Activated CD4-positive, alpha-beta T cell treated with anti-CD3 and anti-CD28 coated beads, Interleukin-10, Interleukin-2, amounts not matched to agents 100 ng/mL and 50 ng/mL, durations not matched to agents 16 hours and 8 hours (primary cell): Measurements from ENCODE around the gene NLRC3.
"Not testable (repeated sequence)": the region's sequence is repeated elsewhere in the genome, so short reads cannot be mapped to it uniquely, and the experiment has no call there.

Experiments used
- DNase-seq: peaks from one replicate; pipeline ENCODE4 v3.0.0-alpha.2; 2020

Gene NLRC3, protein sequence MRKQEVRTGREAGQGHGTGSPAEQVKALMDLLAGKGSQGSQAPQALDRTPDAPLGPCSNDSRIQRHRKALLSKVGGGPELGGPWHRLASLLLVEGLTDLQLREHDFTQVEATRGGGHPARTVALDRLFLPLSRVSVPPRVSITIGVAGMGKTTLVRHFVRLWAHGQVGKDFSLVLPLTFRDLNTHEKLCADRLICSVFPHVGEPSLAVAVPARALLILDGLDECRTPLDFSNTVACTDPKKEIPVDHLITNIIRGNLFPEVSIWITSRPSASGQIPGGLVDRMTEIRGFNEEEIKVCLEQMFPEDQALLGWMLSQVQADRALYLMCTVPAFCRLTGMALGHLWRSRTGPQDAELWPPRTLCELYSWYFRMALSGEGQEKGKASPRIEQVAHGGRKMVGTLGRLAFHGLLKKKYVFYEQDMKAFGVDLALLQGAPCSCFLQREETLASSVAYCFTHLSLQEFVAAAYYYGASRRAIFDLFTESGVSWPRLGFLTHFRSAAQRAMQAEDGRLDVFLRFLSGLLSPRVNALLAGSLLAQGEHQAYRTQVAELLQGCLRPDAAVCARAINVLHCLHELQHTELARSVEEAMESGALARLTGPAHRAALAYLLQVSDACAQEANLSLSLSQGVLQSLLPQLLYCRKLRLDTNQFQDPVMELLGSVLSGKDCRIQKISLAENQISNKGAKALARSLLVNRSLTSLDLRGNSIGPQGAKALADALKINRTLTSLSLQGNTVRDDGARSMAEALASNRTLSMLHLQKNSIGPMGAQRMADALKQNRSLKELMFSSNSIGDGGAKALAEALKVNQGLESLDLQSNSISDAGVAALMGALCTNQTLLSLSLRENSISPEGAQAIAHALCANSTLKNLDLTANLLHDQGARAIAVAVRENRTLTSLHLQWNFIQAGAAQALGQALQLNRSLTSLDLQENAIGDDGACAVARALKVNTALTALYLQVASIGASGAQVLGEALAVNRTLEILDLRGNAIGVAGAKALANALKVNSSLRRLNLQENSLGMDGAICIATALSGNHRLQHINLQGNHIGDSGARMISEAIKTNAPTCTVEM

GRCh38 chr16:3577302-3577752 lies at the start of gene NLRC3:
Gene NLRC3, minus strand, starts transcription at chr16:3577403. Its CDS starts 12,367 bp downstream, at chr16:3565036.
- DNase-seq: peak; percentile 75

GRCh38 chr16:3625911-3626732 lies 48.9 kb upstream of the NLRC3 start:
- peak; percentile 65 for DNase-seq

GRCh38 chr16:3625331-3625730 lies 48.1 kb upstream of the NLRC3 start:
- DNase-seq: no peak

- DNase-seq: no peak
Observed at GRCh38 chr16:3623642-3624041, 46.4 kb upstream of the NLRC3 start.

DNA sequence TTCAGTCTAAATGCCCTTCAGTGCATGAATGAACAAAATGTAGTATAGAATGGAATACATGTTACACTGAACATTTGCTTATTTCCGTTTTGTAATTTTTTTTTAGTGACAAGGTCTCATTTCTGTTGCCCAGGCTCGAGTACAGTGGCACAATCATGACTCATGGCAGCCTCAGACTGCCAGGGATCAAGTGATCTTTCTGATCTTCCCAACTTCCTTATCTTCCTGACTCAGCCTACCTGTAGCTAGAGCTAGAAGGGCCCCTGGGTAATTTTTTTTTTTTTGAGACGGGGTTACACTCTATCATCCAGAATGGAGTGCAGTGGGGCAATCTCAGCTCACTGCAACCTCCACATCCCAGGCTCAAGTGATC lies 41.6 kb upstream of the NLRC3 start:
- no peak for DNase-seq

DNA sequence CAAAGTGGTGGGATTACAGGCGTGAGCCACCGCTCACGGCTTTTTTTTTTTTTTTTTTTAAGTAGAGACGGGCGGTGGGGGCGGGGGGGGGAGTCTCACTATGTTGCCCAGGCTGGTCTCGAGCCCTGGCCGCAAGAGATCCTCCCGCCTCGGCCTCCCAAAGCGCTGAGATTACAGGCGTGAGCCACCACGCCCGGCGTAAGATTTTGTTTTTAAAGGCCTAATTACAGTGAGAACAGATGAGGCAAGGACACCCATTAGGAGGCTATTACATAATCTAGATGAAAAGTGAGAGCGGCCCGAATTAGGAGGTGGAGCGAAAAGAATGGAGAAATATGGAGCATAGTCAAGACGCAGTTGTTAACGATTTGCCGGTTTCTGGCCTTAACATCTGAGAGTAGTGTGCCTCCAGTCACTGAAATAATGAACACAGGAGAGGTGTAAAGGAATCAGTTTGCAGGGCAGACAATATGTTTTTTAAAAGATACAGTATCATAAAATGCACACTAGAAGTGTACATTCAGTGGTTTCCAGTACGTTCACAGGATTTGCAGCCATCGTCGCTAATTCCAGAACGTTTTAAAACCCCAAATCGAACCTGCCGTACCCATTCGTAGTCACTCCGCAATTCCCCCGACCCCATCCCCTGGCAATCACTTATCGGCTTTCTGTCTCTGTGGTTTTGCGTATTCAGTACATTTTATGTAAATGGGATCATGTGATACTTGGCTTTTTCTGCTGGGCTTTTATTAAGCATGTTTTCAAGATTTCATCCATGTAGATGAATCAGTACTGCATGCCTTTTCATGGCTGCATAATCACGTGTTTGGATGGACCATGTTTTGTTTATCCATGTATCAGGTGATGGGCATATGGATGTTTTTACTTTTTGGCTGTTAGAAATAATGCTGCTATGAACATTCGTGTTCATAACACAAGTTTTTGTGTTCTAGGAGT lies 35.6 kb upstream of the NLRC3 start:
- DNase-seq: no peak

DNA sequence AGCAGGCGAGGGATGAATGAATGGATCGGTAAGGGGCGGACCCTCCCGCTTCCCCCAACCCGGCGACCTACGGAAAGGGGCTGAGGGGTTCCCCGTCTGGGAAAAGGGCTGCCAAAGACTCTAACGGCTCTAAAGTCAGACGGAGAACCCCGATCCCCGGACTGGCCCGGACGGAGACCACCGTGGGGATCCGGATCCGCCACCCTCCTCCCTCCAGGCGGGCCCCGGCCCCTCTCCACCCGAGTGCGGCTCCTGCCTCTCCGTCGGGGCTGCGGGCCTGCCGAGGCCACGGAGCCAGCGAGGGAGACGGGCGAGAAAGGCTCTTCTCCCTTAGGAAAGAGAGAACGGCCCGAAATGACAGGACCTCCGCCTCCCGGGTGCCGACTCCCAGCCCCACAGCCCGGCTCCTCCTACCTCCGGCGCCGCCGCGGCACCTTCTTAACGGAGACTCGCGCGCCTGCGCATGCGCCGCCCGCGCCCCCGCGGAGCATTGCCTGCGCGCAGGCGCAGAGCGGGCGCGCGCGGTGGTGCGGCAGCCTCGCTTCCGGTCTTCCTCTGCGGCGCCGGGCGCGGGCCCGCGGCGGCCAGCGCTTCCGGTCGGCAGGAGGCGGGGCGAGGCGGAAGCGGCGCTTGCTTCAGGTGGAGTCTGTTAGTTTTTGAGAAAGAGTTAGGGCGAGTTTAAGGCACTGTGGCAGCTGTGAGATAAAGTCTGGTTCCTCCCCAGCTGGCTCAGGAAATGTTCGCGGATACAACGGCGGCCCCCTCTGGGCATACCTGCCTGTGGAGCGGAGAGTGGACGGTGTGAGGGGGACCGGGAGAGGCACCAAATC lies 34.2 kb upstream of the NLRC3 start, which contains the start of gene SLX4:
SLX4 (minus strand) TSS at position 461 of the 830 bp plus-strand sequence. CDS start 2,642 bp downstream, outside the sequence.
- DNase-seq: peak; percentile 96

DNA sequence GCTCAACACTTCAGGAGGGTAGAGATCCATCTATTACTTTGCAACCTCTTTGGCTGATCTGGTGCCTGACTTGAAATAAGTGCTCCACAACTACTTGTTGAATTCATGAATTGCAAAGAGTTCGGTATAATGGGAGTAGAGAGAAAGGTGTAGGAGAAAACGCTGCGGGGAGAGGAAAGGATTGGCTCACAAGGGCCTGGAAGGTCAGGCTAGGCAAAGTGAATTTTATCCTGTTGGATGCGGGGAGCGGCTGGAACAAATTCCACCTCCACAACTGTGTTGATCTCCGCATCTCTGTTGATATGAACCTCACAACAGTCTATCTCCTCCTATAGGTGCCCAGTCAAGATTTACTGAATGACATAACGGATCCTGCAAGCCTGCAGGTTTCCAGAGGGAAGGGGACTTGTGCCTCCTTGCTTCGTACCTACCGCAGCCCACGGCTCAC lies 33.5 kb upstream of the NLRC3 start:
- DNase-seq: no peak

DNA sequence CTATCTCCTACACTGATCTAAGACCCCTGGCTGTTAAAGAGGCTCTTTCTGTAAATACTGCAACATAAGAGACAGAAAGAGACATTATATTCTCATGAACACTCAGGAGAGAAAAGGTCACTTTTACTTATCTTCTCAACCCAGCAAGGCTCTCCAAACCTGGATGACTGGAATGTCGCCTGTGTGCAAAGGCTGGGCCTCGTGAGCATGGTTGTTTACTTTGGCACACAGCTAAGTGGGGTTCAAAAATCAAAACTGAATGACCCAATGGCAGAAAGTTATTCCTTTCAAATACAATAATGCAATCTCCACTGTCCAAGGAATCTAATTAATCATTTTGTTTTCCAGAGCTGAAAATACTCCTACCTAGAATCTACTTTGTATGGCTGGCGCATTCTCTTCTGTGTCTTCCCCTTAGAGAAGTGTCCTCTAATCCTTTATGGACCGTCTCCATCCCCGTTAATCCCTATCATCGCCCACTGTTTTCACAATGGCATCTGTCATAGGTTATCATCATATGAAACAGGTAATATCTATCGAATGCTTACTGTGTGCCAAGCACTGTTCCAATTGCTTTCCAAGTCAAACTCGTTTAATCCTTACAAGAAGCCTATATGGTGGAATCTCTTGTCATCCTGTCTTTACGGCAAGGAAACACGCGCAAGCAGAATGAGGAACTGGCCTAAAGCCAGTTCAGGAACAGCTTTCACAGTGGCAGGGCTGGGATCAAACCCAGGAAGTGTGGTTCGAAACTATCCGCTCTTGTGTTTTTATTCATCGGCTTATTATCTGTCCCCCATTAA lies 32.9 kb upstream of the NLRC3 start:
- DNase-seq: no peak

DNA sequence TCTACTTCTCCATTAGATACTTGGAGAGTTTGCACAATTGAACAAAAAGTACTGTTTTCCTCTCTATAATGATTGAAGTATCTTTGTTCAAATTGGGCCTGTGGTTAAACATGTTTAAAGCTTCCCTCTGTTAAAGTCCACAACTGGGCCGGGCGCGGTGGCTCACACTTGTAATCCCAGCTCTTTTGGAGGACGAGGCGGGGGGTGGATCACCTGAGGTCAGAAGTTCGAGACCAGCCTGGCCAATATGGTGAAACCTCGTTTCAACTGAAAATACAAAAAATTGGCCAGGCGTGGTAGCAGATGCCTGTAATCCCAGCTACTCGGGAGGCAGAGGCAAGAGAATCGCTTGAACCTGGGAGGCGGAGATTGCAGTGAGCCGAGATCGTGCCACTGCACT lies 31.8 kb upstream of the NLRC3 start:
- not testable (repeated sequence) for DNase-seq

DNA sequence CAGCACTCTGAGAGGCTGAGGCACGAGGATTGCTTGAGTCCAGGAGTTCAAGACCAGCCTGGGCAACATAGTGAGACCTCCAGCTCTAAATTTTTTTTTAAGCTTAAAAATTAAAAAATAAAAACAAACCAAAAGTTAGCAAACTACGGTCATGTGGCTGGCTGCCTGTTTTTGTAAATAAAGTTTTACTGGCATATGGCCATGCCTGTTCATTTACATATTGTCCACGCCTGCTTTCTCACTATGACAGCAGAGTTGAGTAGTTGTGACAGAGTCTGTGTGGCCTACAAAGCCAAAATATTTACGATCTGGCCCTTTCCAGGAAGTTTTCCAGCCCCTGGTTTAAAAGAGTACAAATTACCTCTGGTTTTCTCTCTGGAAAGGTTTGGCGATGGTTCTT lies 30.9 kb upstream of the NLRC3 start:
- no peak for DNase-seq

DNA sequence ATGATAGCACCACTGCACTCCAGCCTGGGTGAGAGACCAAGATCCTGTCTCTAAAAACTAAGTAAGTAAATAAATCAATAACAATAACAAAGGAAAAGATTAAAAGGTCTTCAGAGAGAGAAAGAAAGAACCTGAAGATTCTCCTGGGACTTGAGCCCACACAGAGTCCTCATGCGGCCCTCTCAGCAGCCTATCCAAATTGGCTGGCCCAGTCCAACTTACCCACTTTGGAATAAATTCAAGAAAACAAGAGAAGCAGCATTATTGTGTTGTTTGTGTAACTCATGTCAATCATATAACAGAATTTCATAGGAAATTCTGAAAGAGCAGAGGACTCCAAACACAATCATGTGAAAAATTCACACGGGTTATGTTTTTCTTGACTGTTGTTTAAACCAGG lies 30.4 kb upstream of the NLRC3 start:
- no peak for DNase-seq

- no peak for DNase-seq
Observed at GRCh38 chr16:3607161-3607560, 30.0 kb upstream of the NLRC3 start.

- DNase-seq: no peak
Observed at GRCh38 chr16:3606441-3606840, 29.2 kb upstream of the NLRC3 start.

DNA sequence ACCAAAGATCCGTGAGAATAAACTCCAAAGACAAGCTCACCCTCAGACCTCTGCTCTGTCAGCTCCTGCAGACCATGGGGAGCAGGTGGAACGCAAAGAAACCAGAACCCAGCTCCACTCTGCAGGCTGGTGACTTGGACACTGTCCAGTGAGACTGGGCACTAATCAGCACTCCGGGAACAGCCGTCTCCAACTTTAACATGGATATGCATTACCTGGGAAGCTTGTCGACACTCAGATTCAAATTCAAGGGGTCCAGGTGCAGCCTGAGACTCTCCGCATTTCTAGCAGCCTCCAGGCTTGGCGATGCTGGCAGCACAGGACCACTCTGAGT lies 25.1 kb upstream of the NLRC3 start:
- DNase-seq: no peak

- DNase-seq: no peak
Observed at GRCh38 chr16:3601614-3602319, 24.6 kb upstream of the NLRC3 start.

DNA sequence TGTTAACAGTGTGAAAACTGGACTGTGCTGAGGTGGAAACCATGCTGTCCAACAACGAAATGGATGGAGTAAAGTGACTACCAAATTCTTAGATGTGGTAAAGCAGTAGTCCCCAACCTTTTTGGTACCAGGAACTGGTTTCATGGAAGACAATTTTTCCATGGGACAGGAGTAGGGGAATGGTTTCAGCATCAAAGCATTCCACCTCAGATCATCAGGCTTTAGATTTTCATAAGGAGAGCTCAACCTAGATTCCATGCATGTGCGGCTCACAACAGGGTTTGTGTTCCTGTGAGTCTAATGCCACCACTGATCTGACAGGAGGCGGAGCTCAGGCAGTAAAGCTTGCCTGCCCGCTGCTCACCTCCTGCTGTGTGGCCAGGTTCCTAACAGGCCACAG lies 22.7 kb upstream of the NLRC3 start:
- DNase-seq: no peak

GRCh38 chr16:3599121-3599520 lies 21.9 kb upstream of the NLRC3 start:
- no peak for DNase-seq

DNA sequence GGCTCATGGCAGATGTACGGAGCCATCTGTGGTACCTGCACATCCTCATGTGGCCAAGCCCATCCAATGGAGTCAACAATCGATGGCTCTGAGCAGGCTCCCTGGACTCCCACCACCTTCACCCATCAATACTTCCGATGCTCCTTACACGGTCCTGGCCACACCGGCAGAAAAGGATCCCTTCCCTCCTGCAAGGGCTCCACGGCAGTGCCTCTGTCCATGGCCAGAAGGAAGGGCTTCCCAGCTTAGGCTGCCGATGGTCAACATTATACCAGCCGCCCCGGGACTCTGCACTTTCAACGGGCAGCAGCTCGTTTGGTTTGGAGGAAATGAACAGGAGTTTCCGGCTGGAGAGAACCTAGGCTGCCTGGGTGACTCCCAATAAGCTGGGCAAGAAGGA lies 21.0 kb upstream of the NLRC3 start:
- no peak for DNase-seq
